Cortex of kidney (tissue), 1 donor: Measurements from ENCODE around the gene CCL8.
"Not testable (repeated sequence)": the region's sequence is repeated elsewhere in the genome, so short reads cannot be mapped to it uniquely, and the experiment has no call there.

Source experiments
- DNase-seq: peaks from one replicate; lab custom pipeline; 2025; lab: John Stamatoyannopoulos, UW

The CCL8 gene

DNA sequence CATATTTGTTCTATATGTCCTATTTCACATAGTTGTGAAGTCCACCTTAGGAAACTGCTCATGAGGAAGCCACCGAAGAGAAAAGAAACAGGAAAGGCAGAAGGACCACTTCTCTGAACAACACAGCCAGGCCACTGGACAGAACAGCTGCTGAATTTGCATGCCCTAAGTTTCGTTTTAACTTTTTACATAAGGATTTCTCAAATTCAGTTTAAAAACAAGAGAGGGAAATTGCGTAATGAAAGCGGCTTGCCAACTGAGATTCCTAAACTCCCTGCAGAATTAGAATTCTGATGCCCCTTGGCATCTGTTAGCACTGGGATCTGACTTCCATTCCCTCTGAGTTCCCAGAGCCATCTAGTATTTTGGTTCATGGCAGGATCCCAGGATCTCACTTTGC lies 5.0 kb upstream of the CCL8 start:
- no peak for DNase-seq

DNA sequence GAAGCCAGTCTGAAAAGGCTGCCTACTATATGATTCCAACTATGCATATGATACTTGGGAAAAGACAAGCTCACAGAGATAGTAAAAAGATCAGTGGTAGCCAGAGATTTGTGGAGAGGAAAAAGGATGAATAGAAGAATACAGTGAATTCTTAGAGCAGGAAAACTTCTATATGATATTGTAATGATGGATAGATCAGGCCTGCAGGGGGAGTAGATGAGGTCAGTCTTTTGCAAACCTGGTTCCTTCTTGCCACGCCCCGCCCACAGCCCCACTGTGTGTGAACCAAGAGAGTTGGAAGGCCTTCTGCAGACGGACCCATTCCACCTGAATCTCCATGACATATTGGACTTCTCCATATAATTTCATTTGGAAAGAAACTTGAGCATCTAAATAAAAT lies 761 bp upstream of the CCL8 start:
- DNase-seq: no peak

DNA sequence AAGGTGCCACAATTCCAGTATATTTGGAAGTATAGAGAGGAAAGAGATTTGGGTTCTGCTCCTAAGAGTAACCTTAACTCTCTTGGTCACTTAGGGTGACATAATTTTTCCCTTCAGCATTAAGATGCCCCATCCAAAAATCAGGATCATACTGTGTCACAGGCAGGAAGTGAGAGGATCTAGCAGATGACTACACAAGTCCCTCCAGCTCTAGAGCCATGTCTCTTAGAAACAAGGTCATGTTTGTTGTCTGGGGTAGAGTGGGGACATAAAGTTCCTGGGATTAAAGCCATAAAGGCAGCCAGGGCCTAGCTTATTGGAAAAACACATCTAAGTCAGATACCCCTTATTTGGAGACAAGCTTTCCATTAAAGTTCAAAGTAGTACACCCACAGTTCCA lies 2.7 kb downstream of the CCL8 start:
- no peak for DNase-seq

DNA sequence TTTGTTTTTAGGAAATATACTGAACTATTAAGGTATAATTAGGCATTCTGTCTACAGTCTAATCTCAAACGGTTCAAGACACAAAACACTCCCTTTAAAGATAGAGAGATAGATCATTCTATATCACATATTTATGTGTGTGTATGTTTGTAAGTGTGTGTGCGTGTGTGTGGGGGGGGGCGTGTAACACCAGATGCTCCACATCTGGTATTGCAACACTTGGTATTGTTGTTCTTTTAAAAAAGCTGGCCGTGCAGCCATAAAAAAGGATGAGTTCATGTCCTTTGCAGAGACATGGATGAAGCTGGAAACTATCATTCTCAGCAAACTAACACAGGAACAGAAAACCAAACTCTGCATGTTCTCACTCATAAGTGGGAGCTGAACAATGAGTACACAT lies 8.3 kb downstream of the CCL8 start:
- not testable (repeated sequence) for DNase-seq

DNA sequence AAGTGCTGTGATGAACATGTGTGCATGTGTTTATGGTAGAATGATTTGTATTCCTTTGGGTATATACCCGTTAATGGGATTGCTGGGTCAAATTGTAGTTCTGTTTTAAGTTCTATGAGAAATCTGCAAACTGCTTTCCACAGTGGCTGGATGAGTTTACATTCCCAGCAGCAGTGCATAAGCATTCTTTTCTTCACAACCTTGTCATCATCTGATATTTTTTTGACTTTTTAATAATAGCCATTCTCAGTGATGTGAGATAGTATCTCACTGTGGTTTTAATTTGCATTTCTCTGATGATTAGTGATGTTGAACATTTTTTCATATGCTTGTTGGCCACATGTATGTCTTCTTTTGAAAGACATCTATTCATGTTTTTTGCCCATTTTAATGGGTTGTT lies 18.5 kb downstream of the CCL8 start:
- DNase-seq: no peak

DNA sequence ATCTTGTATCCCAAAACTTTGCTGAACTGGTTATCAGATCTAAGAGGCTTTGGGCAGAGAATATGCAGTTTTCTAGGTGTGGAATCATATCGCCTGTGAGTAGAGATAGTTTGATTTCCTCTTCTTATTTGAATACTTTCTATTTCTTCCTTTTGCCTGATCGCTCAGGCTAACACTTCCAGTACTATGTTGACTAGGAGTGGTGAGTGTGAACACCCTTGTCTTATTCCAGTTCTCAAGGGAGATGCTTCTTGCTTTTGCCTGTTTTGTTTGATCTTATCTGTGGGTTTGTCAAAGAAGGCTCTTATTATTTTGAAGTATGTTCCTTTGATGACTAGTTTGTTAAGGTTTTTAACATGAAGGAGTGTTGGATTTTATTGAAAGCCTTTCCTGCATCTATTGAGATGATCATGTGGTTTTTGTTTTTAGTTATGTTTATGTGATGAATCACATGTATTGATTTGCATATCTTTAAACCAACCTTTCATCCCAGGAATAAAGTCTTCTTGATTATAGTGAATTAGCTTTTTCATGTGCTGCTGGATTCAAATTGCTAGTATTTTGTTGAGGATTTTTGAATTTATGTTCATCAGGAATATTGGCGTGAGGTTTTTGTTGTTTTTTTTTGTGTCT lies 20.0 kb downstream of the CCL8 start:
- DNase-seq: no peak

DNA sequence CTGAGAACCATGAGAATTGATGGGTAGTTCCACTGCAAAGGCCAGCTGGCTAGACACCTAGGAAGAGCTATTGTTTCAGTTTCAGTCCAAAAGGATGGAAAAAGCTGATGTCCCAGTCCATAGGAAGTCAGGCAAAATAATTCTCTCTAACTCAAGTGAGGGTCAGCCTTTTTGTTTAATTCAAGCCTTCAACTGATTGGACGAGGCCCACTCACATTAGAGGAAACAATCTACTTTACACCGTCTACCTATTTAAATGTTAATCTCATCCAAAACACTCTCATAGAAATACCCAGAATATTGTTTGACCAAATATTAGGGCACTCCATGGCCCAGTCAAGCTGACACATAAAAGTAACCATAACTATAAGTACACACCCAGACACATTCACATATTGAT lies 22.7 kb downstream of the CCL8 start:
- no peak for DNase-seq

DNA sequence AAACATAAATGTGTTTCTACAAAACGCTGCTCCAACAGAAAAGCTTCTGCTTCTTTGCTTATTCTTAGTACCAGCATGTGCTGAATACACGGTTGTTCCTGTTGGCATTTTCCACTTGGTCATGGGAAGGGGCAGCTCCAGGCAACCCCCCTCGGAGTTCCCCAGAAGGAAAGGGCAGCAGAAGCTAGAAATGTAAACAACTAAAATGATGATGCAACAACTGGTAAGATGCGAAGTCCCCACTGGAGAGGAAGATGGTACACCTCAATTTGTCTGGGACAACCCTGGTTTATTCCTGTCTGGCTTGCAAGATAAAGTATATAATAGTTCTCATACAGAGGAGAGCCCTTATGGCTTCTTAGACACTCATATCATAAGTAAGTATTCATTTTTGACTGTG lies 27.8 kb downstream of the CCL8 start:
- no peak for DNase-seq

DNA sequence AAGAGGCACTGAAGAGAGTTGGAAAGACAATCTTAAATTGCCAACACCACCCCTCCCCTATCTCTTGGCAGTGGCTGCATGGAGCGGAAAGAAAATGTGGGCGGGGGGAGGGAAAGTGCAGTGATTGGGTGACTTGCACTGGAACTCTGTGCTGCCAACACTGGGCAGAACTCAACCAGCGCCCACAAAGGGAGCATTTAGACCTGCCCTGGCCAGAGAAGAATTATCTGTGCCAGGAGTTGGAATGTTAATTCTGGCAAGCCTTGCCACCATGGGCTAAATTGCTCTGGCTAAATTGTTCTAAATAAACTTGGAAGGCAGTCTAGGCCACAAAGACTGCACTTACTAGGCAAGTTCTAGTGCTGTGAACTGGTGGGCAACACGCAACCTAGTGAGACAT lies 30.5 kb downstream of the CCL8 start:
- DNase-seq: no peak

DNA sequence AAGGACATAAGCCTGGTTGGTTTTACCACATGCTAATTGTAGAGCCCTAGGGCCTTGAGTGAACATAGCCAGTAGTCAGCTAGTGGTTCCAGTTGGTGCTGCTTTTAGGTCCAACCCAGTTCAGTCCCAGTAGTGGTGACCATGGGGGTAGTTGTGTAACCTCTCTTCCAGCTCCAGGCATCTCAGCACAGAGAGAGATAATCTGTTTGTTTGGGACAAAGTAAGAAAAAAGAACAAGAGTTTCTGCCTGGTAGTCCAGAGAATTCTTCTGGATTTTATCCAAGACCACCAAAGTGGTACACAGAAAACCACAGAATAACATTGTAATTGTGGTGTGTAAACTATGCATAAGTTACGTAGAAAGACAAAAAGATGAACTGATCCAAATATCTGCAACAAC lies 31.9 kb downstream of the CCL8 start:
- no peak for DNase-seq

DNA sequence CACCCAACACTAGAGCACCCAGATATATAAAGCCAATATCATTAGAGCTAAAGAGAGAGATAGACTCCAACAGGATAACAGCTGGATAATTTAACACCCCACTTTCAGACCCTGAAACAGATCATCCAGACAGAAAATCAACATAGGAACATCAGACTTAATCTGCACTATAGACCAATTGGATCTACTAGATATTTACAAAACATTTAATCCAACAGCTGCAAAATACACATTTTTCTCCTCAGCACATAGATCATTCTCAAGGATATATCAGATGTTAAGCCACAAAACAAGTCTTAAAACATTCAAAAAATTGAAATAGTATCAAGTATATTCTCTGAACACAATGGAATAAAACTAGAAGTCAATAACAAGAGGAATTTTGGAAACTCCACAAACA lies 33.0 kb downstream of the CCL8 start:
- DNase-seq: no peak

DNA sequence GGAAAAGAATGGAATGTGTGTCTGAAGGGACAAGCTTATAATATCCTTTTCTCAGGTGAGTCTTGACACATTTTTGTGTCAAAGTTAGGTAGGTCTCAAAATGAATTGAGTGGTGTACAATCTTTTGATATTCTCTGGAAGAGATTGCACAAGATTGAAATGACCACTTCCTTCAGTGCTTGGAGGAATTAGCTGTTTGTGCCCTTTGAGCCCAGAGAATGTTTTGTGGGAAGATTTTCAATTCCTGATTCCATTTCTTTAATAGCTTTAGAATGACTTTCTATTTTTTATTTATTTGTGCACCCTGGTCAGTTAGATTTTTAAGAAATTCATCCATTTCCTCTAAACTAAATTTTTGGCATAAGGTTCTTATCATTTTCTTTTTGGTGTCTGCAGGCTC lies 35.4 kb downstream of the CCL8 start:
- DNase-seq: no peak

DNA sequence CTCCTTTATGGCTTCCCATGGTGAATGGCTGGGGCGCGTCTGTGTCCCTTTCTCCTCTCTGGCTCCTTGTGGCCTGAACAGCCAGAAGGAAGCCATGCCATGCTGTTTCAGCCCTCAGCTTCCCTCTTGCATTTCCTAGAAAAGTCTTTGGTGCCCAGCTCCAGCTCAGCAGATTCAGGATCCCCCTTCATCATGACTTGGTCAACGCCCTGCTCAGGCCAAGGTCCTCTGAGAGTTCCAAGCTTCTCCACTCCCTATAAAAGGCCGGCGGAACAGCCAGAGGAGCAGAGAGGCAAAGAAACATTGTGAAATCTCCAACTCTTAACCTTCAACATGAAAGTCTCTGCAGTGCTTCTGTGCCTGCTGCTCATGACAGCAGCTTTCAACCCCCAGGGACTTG lies 37.0 kb downstream of the CCL8 start, which contains the start of gene CCL13:
Gene CCL13 (plus strand): TSS at position 287 of the 400 bp plus-strand sequence. CDS start 47 bp downstream, at position 334.
- DNase-seq: no peak

DNA sequence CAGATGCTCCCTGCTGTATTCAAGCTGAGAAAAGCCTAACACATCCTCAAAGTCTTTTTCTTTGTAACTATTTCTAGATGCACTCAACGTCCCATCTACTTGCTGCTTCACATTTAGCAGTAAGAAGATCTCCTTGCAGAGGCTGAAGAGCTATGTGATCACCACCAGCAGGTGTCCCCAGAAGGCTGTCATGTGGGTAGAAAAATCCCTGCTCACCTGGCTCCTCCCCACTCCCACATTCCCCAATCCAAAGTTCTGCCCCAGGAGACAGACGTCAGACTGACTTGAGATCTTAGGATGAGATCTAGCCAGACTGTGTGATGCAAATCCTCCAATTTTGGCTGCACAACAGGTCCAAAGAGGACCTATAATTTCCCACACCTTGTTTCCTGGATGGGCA lies 38.2 kb downstream of the CCL8 start:
- no peak for DNase-seq

DNA sequence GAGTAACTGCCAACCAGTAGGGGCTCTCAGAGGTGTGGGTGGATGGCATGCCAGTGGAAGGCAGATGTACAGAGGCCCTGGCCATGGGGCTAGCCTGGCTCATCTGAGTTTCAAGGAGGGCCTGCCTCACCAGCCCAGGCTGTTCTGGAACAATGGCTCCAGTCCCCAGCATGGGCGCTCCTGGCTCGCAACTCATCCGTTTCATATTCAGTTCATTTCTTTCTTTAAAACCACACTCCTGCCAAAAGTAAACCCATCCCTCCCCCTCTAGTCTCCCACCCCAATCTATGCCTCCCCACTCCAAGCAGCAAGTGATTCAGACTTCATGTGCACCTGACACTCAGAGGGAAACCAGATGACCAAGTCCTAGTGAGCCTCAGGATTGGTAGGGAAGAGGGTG lies 39.4 kb downstream of the CCL8 start:
- no peak for DNase-seq

DNA sequence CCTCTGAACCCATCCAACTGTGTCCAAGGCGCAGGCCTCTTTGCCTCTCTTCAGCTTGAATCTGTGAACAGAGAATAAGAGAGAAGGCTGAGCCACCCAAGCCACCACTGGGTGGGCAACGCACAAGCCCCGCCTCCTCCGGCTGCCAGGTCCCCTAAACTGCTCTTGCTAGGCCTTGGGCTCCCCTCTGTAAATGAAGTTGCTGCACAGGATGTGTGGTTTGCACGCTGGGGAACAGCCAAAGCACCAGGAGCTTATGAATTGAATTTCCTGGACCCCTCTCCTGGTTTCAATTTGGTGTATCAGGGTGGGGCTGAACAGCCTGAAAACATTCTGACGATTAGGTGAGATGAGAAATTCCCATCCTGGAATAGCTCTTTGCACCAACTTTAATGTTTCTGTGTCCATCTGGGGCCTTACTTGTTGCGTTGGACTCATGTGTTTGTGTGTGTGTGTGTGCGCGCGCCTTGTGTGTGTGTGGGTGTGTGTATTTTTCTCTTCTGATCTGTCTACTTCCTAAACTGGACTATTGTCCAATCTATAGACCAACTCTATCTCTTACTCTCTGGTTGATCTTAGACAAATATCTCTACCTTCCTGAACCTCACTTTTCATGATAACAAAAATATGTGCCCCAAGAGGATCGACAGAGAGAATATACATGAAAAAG lies 41.5 kb downstream of the CCL8 start:
- no peak for DNase-seq

DNA sequence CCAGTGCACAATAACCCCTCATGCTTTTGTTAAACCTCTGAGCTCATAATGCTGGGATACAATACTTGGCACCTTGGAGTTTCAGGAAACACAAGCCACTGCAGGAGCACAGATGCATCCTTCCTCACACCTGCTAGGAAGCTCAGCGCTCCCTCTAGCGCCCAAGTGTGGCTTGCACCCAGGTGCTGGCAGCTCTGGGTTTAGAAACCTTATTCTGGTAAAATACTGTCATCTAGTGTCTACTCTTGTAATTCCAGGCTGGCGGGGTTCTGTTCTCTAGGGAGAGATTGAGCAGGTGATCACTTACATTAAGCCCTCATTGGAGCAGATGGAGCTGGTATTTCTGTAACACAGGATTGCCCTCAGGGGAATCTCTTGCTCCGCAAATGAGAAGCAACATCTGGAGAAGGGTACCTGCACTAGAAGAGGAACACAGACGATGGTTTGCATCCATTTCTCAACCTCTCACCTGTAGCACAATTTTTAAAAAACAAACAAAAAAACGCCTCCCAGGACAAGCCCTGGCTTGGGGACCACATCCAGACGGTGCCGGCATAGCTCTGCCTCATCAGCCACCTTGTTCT lies 42.3 kb downstream of the CCL8 start:
- DNase-seq: no peak

DNA sequence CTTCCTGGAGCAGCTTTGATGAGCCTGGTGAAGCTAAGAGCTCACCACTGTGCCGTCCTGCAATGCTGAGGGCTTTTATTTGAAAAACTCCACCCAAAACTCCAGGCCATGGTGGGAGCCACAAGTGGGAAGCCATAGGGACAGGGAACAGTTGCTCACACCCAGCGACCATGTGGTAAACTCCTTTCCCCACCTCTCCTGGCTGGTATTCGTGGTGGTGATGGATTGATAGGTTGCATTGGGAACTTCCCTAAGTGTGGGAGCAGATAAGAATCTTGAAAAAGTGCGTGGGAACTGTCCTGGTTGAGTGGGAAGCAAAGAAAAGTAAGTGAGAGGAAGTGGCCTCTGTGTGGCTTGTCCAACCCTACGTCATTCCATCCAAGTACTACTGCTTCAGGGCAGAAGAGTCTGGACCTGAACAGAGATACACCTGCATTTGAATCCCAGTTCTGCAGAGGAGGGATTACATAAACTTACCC lies 44.0 kb downstream of the CCL8 start, which contains the start of gene CCL1:
Gene CCL1 (minus strand): TSS at position 51 of the 479 bp plus-strand sequence. CDS start 72 bp downstream, outside the sequence.
- no peak for DNase-seq

DNA sequence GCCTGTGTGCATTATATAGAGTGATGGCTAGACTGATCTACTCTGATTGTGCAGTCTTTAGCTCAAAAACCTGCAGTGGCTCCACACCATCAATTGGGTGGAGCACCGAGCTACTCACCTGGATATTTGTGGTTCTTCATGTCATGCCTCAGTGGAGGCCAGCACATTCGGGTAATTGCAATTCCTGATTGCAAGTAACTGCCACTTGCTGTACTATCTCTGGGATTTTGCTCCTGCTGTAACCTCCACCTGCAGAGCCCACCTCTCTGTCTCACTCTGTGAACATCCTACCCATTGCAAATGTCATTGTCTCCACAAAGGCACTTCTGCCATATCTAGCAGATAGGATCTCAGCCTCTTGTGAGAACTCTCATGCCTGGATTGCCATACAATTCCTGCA lies 45.5 kb downstream of the CCL8 start:
- DNase-seq: no peak

DNA sequence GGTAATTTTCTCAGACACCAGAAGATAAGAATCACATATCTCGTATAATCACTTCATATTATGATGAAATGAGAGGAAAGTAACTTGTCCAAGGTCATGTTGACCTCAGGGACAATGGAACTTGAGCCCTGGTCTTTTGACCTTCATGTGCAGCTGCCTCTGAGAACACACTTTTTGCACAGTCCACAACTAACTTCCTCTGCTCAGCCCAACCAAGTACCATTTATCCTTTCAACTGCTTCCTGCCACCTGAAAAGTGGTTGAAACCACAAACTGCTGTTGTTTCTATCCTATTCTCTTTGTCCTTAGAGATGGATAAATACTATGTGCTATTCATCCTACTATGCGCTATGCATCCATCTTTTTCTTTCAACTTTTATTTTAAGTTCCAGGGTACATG lies 46.1 kb downstream of the CCL8 start:
- no peak for DNase-seq

DNA sequence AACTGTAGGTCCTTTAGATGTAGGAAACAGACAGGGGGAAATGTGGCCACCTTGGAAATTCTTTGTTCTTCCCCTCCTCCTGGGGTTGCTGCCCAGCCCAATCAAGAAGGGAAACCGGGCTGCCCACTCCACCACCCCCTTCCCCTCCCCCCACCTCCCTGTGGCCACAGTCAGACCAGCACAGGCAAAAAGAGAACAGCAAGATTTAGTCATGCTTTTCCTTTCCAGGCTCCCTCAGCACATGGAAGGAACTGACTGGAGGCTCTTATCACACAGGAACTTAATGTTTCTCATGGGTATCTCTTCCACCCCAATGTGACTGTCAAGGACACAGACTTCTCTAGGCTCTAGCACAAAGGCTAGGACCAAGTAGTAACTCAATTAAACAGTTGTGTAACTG lies 46.8 kb downstream of the CCL8 start:
- DNase-seq: no peak

DNA sequence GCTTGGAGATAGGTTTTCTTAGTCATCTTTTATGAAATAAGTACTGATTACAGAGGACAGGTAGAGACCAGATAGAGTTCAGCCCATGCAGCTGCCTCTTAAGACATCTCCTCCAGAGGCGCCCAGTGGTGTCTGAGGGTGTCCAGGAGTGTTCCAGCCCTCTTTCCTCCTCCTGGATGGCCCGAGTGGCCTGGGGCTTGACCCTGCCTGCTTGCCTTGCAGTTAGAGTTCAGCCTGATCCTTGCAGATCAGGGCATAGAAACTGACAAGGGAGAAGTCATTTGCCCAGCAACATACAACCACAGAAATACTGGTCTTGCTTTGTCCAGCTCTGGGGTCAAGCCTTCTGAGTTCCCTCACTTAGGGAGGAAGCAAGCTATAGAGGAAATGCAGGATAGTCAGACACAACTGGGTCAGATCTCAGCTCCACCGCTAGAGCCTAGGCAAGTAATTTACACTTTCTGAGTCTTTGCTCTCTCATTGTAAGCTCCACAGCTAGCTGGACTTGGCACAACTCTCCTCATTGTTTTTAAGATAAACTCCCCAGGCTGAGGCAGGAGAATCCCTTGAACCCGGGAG lies 47.4 kb downstream of the CCL8 start:
- no peak for DNase-seq
